Measurements from ENCODE around the gene SHISA5. TPM values are rescaled to one million over a fixed set of nuclear protein-coding genes. Genes with fewer than 3 reads are reported as not detected.

SHISA5 gene
- total and polyA plus RNA-seq, 2 of the 8 experiments (the other 6 are each of a cell fraction or from before 2014, with no cell fraction given) = 196 to 315 TPM

DNA sequence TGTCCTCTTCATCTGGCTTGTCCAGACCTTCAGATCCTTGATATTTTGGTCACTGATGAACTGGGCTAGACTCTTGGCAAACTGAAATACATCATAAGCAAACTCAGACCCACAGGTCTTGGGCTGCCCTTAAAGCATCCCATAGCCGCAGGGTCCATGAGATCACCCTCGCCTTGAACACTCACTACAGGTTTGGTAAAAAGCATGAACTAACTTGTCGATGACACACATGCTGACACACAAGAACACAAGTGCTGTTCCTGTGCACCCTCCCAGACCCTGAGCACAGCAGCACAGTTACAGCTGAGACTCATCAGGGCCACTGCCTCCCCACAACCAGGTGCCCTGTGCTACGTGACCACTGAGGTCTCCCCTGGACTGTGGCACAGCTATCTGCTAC is 31.6 kb upstream of the SHISA5 start:
- DNase-seq (ENCODE audit: low read depth in 1 of 2, low spot score in 2 of 2) = no peak
- H3K18ac ChIP-seq (ENCODE audit: extremely low read depth, low read length) = no peak overlapping the region
- no peak overlapping the region for H4K8ac ChIP-seq (ENCODE audit: extremely low read depth, insufficient read depth, low read length)
- H4K91ac ChIP-seq (replicated peaks; ENCODE audit: insufficient read length, low read length) = no peak overlapping the region
- no peak overlapping the region for H3K56ac ChIP-seq (replicated peaks; ENCODE audit: insufficient read length, low read depth, low read length)
- H2BK120ac ChIP-seq (replicated peaks; ENCODE audit: low read depth, low read length) = no peak overlapping the region
- H3K36me3 ChIP-seq (ENCODE audit: control insufficient read depth in 2 of 4, insufficient read depth in 4 of 4, low read length in 3 of 4) = peaks cover 2 to 35% (median 23%) of the 10 kb centered on the region in 4 experiments; a peak in 7 of 8 replicates
- H3K9ac ChIP-seq (replicated peaks in 1 of 4; ENCODE audit: extremely low read depth in 1 of 4, low read depth in 3 of 4, low read length in 3 of 4) = no peak overlapping the region
- H2BK12ac ChIP-seq (ENCODE audit: low read depth, low read length) = no peak overlapping the region
- no peak overlapping the region for H2AFZ ChIP-seq (ENCODE audit: low read length)
- H3K4me1 ChIP-seq (replicated peaks in 1 of 4; ENCODE audit: control insufficient read depth in 3 of 4, insufficient read depth in 4 of 4, low read length in 3 of 4) = no peaks in the 10 kb centered on the region
- H3K27ac ChIP-seq (ENCODE audit: low read depth, low read length) = no peak overlapping the region
- H3K79me1 ChIP-seq (ENCODE audit: low read depth, low read length) = no peaks in the 10 kb centered on the region
- CTCF ChIA-PET (ENCODE audit: partially characterized antibody) = interaction anchor here (1.2 to 4.1 kb wide), 3 partner anchors 13 to 62 kb away, joined by 3 to 21 read pairs (median 4); no protein-coding TSS in a partner anchor
- H3K4ac ChIP-seq (replicated peaks; ENCODE audit: insufficient read length, low read depth, low read length) = no peak overlapping the region
- no peak for FAIRE-seq
- POLR2A ChIA-PET (ENCODE audit: partially characterized antibody) = interaction anchor here (0.7 to 1.6 kb wide), 2 partner anchors 8 to 96 kb away, joined by 3 to 5 read pairs; partner anchors contain the start of gene CCDC51
- no peak overlapping the region for H4K5ac ChIP-seq (ENCODE audit: insufficient read length, low read depth, low read length)
- no peak overlapping the region for H3K4me2 ChIP-seq (ENCODE audit: insufficient read depth in 1 of 2, low read depth in 2 of 2, low read length in 2 of 2)
- H3K9me3 ChIP-seq (ENCODE audit: insufficient read depth in 2 of 2, low read depth in 1 of 2, low read length in 1 of 2) = no peaks in the 10 kb centered on the region
- no peaks in the 10 kb centered on the region; the same call in 1 of the 2 replicates for H3K23me2 ChIP-seq (ENCODE audit: low read depth, low read length)
- H2BK5ac ChIP-seq (ENCODE audit: low read depth, low read length) = no peak overlapping the region
- H3K14ac ChIP-seq (ENCODE audit: insufficient read length) = no peak overlapping the region
- H2BK15ac ChIP-seq (ENCODE audit: low read length) = no peak overlapping the region
- H2BK20ac ChIP-seq (ENCODE audit: low read length) = no peak overlapping the region
- no peak overlapping the region for H3K4me3 ChIP-seq (ENCODE audit: extremely low read depth in 1 of 4, insufficient read depth in 2 of 4, low read depth in 3 of 4, low read length in 4 of 4)
- H3K27me3 ChIP-seq (replicated peaks in 1 of 4; ENCODE audit: control insufficient read depth in 3 of 4, extremely low read depth in 1 of 4, insufficient read depth in 3 of 4, low read length in 3 of 4) = no peaks in the 10 kb centered on the region
- H3K23ac ChIP-seq (ENCODE audit: insufficient read length) = no peak overlapping the region
- 91% methylated on average over 4 of the region's 4 CpGs; no CpG with 5 or more reads in 1 of the 2 experiments for WGBS, 2 experiments (ENCODE audit: extremely low coverage in 1 of 2, insufficient coverage in 1 of 2, insufficient read length in 1 of 2, insufficient replicate concordance in 2 of 2, low coverage in 1 of 2, low lambda C conversion rate in 2 of 2, missing lambda C conversion rate in 1 of 2)
- H3K79me2 ChIP-seq (ENCODE audit: control insufficient read depth in 1 of 2, insufficient read depth in 2 of 2, low read length in 2 of 2) = no peaks in the 10 kb centered on the region
- peaks cover 0 to 4% of the 10 kb centered on the region in 2 experiments for H4K20me1 ChIP-seq (replicated peaks in 1 of 2; ENCODE audit: control insufficient read depth in 1 of 2, insufficient read depth in 2 of 2, low read length in 2 of 2)
- no peak overlapping the region for H2AK5ac ChIP-seq (ENCODE audit: low read depth, low read length)
- TF ChIP-seq HDAC2 (IDR thresholded peaks at IDR 0.05; ENCODE audit: borderline replicate concordance in 1 of 2, low read depth in 2 of 2, low read length in 2 of 2) (no peak), SUZ12 (IDR thresholded peaks at IDR 0.05; ENCODE audit: low read length) (no peak), KDM1A (IDR thresholded peaks at IDR 0.05; ENCODE audit: borderline replicate concordance, low read length) (no peak), PHF8 (conservative IDR thresholded peaks at IDR 0.05; ENCODE audit: low read depth, low read length) (no peak), JUND (IDR thresholded peaks at IDR 0.05; ENCODE audit: low read length) (no peak), EZH2 (IDR thresholded peaks at IDR 0.05; ENCODE audit: low read depth, low read length, severe bottlenecking) (no peak), KDM4A (IDR thresholded peaks at IDR 0.05; ENCODE audit: low read depth, low read length, severe bottlenecking) (no peak), RXRA (IDR thresholded peaks at IDR 0.05; ENCODE audit: insufficient read depth, low read depth, low read length) (no peak), CHD1 (IDR thresholded peaks at IDR 0.05; ENCODE audit: low read depth, low read length) (no peak), SIRT6 (IDR thresholded peaks at IDR 0.05; ENCODE audit: low read length) (no peak), KDM5A (IDR thresholded peaks at IDR 0.05; ENCODE audit: low read length) (no peak), GTF2F1 (IDR thresholded peaks at IDR 0.05; ENCODE audit: borderline replicate concordance, low read depth, low read length) (no peak)
- TF ChIP-seq, protein P1, sequence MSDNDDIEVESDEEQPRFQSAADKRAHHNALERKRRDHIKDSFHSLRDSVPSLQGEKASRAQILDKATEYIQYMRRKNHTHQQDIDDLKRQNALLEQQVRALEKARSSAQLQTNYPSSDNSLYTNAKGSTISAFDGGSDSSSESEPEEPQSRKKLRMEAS (IDR thresholded peaks at IDR 0.05) = no peak

All from H1 (cell line).